ENCODE measurements around the gene TXLNG. TPM values are rescaled to one million over a fixed set of nuclear protein-coding genes. Genes with fewer than 3 reads are reported as not detected.

TXLNG gene
- total and polyA plus RNA-seq, 2 donors (not counting 3 experiments of a cell fraction or from before 2014, with no cell fraction given) = 6.8 to 7.6 TPM

- Histone ChIP-seq H3K27ac (ENCODE audit: insufficient read depth, low read depth, low read length) (no peak overlapping the region), H3K4me1 (ENCODE audit: control insufficient read depth, extremely low read depth, insufficient read depth, low read length) (peaks cover 5% of the 10 kb centered on the region), H4K20me1 (replicated peaks; ENCODE audit: control insufficient read depth, extremely low read depth, insufficient read depth, low read length) (no peaks in the 10 kb centered on the region), H3K27me3 (ENCODE audit: control insufficient read depth in 2 of 2, insufficient read depth in 2 of 2, low read length in 2 of 2) (no peaks in the 10 kb centered on the region), H3K36me3 (ENCODE audit: control insufficient read depth in 2 of 2, extremely low read depth in 1 of 2, insufficient read depth in 2 of 2, low read length in 2 of 2) (no peaks in the 10 kb centered on the region), H3K4me3 (replicated peaks in 1 of 3; ENCODE audit: insufficient read depth in 1 of 3, low read depth in 1 of 3, low read length in 3 of 3) (no peak overlapping the region), H3K9me1 (replicated peaks; ENCODE audit: control insufficient read depth, extremely low read depth, insufficient read depth, low read length) (no peaks in the 10 kb centered on the region), H3K79me2 (ENCODE audit: control insufficient read depth, insufficient read depth, low read length) (peaks cover 27% of the 10 kb centered on the region), H3K9me3 (replicated peaks; ENCODE audit: control insufficient read depth, insufficient read depth, low read length) (no peaks in the 10 kb centered on the region), H3K9ac (replicated peaks; ENCODE audit: extremely low read depth, insufficient read depth, low read length) (no peak overlapping the region), H2AFZ (ENCODE audit: low read depth, low read length) (no peak overlapping the region), H3K4me2 (ENCODE audit: insufficient read depth, low read length) (no peak overlapping the region)
- no peak for DNase-seq (ENCODE audit: low read depth, low spot score)
- TF ChIP-seq MAX (IDR thresholded peaks at IDR 0.05; ENCODE audit: insufficient read depth, insufficient read length) = no peak
- TF ChIP-seq JUN (IDR thresholded peaks at IDR 0.05; ENCODE audit: borderline replicate concordance, insufficient read depth, insufficient read length, low read depth) = no peak
- no peak for TF ChIP-seq POLR2AphosphoS5 (IDR thresholded peaks at IDR 0.05; ENCODE audit: insufficient read depth, low read depth, low read length)
- no peak for TF ChIP-seq MYC (IDR thresholded peaks at IDR 0.05; ENCODE audit: low read depth, low read length)
- no peak for TF ChIP-seq FOS (IDR thresholded peaks at IDR 0.05; ENCODE audit: borderline replicate concordance, insufficient read depth, low read length)
- TF ChIP-seq EZH2 (IDR thresholded peaks at IDR 0.05; ENCODE audit: borderline replicate concordance, low read depth, low read length, severe bottlenecking) = no peak
- TF ChIP-seq GATA2 (IDR thresholded peaks at IDR 0.05; ENCODE audit: insufficient read depth, insufficient read length, low read depth, low read length) = no peak
- no peak for TF ChIP-seq POLR2A (IDR thresholded peaks at IDR 0.05; ENCODE audit: low read depth, low read length)
- TF ChIP-seq, protein P1, sequence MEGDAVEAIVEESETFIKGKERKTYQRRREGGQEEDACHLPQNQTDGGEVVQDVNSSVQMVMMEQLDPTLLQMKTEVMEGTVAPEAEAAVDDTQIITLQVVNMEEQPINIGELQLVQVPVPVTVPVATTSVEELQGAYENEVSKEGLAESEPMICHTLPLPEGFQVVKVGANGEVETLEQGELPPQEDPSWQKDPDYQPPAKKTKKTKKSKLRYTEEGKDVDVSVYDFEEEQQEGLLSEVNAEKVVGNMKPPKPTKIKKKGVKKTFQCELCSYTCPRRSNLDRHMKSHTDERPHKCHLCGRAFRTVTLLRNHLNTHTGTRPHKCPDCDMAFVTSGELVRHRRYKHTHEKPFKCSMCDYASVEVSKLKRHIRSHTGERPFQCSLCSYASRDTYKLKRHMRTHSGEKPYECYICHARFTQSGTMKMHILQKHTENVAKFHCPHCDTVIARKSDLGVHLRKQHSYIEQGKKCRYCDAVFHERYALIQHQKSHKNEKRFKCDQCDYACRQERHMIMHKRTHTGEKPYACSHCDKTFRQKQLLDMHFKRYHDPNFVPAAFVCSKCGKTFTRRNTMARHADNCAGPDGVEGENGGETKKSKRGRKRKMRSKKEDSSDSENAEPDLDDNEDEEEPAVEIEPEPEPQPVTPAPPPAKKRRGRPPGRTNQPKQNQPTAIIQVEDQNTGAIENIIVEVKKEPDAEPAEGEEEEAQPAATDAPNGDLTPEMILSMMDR (IDR thresholded peaks at IDR 0.05; ENCODE audit: extremely low read depth in 1 of 2, insufficient read depth in 1 of 2, low read depth in 1 of 2, low read length in 2 of 2) = no peak
- POLR2A ChIA-PET = interaction anchor here (0.7 kb wide), 1 partner anchor 12 kb away, joined by 3 read pairs; no protein-coding TSS in a partner anchor
- CTCF ChIA-PET = no interaction called here
- no peak for FAIRE-seq
- intact Hi-C loops (cut with micrococcal nuclease) (no loop called here), dilution Hi-C loops (cut with MboI; ENCODE audit: extremely low pct_ligation_motif_present, low sequenced_read_pairs) (no loop called here)
- BruUV-seq (replicated peaks) = no TSS peak
Measured at GRCh38 chrX:16804923-16805464, 18.7 kb downstream of the TXLNG start.

Measured in endothelial cell of umbilical vein (primary cell).